HFF-Myc (cell line): ENCODE data around the gene PKIG.

Source experiments
- DNase-seq: peaks from one replicate; pipeline ENCODE4 v3.0.0-alpha.2; 2011; ENCODE audit warnings: low read depth; ENCODE audit errors: extremely low read depth
- H3K4me3 ChIP-seq: replicated peaks from 2 replicates; pipeline ENCODE4 v1.5.1; 2011; ENCODE audit warnings: low read depth, mild to moderate bottlenecking, control low read depth, low read length
- CTCF ChIP-seq: IDR thresholded peaks from 2 replicates; pipeline ENCODE4 v1.5.1; 2012; ENCODE audit warnings: mild to moderate bottlenecking, low read depth, low read length, control low read depth; ENCODE audit errors: missing control alignments

Gene PKIG

GRCh38 chr20:44542890-44543289 lies 39.5 kb upstream of the PKIG start:
- TF ChIP-seq CTCF = no peak
- DNase-seq = no peak
- H3K4me3 ChIP-seq = no peak overlapping the region

- TF ChIP-seq CTCF = no peak
- no peak overlapping the region for H3K4me3 ChIP-seq
- no peak for DNase-seq
These were observed 39.0 kb upstream of the PKIG start for GRCh38 chr20:44543358-44543757.

- TF ChIP-seq CTCF = no peak
- DNase-seq = no peak
- no peak overlapping the region for H3K4me3 ChIP-seq
These were observed 38.1 kb upstream of the PKIG start for GRCh38 chr20:44544263-44544662.

- no peak for TF ChIP-seq CTCF
- DNase-seq = no peak
- no peak overlapping the region for H3K4me3 ChIP-seq
These were observed 35.0 kb upstream of the PKIG start for GRCh38 chr20:44547419-44547818.

- DNase-seq = no peak
- TF ChIP-seq CTCF = no peak
- H3K4me3 ChIP-seq = no peak overlapping the region
These were observed 33.3 kb upstream of the PKIG start for GRCh38 chr20:44549123-44549522.

- no peak for DNase-seq
- H3K4me3 ChIP-seq = no peak overlapping the region
- no peak for TF ChIP-seq CTCF
These were observed 30.3 kb upstream of the PKIG start for GRCh38 chr20:44552050-44552449.

GRCh38 chr20:44552568-44552949 lies 29.8 kb upstream of the PKIG start:
- H3K4me3 ChIP-seq = no peak overlapping the region
- DNase-seq = no peak
- no peak for TF ChIP-seq CTCF
